ENCODE data around the gene GTPBP10.

The GTPBP10 gene, protein sequence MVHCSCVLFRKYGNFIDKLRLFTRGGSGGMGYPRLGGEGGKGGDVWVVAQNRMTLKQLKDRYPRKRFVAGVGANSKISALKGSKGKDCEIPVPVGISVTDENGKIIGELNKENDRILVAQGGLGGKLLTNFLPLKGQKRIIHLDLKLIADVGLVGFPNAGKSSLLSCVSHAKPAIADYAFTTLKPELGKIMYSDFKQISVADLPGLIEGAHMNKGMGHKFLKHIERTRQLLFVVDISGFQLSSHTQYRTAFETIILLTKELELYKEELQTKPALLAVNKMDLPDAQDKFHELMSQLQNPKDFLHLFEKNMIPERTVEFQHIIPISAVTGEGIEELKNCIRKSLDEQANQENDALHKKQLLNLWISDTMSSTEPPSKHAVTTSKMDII

DNA sequence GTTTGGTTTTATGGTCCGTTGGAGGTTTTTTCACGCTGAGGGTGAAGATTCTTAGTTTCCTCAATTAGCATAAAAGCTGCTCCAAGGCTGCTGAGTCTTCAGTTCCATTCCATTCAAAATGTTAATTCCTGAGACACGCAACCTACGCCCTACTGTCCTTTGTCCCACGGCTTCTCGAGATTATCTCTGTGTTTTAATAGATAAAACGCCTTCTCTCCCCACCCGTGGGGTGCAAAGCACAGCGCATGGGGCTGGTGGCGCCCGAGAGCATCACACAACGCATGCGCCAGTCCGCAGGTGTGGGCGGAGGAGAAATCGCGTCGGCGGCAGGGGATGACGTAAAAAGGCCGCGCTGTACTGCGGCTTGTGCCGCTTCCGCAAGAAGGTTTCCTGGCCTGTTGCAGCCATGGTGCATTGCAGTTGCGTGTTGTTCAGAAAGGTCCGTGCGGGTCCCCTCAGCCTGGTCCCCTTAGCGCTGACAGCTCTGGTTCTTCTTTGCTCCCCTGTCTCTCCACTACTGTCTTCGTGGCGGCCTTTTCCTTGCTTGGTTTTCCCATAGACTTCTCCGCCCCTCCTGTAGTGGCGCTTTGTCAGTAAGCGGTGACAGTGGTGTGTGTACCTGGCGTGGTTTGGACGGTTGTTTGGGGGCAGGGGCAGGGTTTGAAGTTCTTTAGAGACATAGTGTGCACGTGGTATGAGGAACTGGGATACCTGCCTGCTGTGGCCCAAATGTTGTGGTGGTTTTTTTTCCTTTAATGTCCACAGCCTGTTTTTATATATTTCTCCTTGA is at the start of gene GTPBP10:
Gene GTPBP10, plus strand, starts transcription at position 381 of the 790 bp plus-strand sequence. Its CDS starts 26 bp downstream, at position 407.
- peak within 1 kb of the TSS; percentile 80 for H3K4me2 ChIP-seq (ENCODE audit: low read length)
- peaks cover 9% of the 10 kb centered on the region; the same call in 1 of the 2 replicates for H3K9me3 ChIP-seq (ENCODE audit: control insufficient read depth, insufficient read depth, low read length)
- peaks cover 37% of the 10 kb centered on the region for H3K36me3 ChIP-seq (ENCODE audit: control insufficient read depth, low read length)
- TF ChIP-seq, protein P1, sequence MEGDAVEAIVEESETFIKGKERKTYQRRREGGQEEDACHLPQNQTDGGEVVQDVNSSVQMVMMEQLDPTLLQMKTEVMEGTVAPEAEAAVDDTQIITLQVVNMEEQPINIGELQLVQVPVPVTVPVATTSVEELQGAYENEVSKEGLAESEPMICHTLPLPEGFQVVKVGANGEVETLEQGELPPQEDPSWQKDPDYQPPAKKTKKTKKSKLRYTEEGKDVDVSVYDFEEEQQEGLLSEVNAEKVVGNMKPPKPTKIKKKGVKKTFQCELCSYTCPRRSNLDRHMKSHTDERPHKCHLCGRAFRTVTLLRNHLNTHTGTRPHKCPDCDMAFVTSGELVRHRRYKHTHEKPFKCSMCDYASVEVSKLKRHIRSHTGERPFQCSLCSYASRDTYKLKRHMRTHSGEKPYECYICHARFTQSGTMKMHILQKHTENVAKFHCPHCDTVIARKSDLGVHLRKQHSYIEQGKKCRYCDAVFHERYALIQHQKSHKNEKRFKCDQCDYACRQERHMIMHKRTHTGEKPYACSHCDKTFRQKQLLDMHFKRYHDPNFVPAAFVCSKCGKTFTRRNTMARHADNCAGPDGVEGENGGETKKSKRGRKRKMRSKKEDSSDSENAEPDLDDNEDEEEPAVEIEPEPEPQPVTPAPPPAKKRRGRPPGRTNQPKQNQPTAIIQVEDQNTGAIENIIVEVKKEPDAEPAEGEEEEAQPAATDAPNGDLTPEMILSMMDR (IDR thresholded peaks at IDR 0.05; ENCODE audit: low read depth, low read length, poor library complexity, severe bottlenecking), result peak; percentile 91
- TF ChIP-seq EZH2phosphoT487 (IDR thresholded peaks at IDR 0.05; ENCODE audit: borderline replicate concordance, low read length), result no peak
- H3F3A ChIP-seq (ENCODE audit: control insufficient read depth, insufficient read depth), result peaks cover 5% of the 10 kb centered on the region; the same call in 1 of the 2 replicates
- H4K20me1 ChIP-seq (ENCODE audit: control insufficient read depth, insufficient read depth, low read depth, low read length), result no peaks in the 10 kb centered on the region
- H3K79me2 ChIP-seq (ENCODE audit: control insufficient read depth, low read length), result peaks cover 56% of the 10 kb centered on the region
- no peaks in the 10 kb centered on the region for H3K9me2 ChIP-seq (replicated peaks; ENCODE audit: control insufficient read depth, low read length)
- peak within 1 kb of the TSS; percentile 58 for H3K27ac ChIP-seq (ENCODE audit: low read depth, low read length)
- H3K4me1 ChIP-seq (ENCODE audit: control insufficient read depth, low read length), result peaks cover 19% of the 10 kb centered on the region
- peak within 1 kb of the TSS; percentile 84 for H3K4me3 ChIP-seq (ENCODE audit: low read length)
- H3K27me3 ChIP-seq (ENCODE audit: control insufficient read depth, low read length), result no peaks in the 10 kb centered on the region

DNA sequence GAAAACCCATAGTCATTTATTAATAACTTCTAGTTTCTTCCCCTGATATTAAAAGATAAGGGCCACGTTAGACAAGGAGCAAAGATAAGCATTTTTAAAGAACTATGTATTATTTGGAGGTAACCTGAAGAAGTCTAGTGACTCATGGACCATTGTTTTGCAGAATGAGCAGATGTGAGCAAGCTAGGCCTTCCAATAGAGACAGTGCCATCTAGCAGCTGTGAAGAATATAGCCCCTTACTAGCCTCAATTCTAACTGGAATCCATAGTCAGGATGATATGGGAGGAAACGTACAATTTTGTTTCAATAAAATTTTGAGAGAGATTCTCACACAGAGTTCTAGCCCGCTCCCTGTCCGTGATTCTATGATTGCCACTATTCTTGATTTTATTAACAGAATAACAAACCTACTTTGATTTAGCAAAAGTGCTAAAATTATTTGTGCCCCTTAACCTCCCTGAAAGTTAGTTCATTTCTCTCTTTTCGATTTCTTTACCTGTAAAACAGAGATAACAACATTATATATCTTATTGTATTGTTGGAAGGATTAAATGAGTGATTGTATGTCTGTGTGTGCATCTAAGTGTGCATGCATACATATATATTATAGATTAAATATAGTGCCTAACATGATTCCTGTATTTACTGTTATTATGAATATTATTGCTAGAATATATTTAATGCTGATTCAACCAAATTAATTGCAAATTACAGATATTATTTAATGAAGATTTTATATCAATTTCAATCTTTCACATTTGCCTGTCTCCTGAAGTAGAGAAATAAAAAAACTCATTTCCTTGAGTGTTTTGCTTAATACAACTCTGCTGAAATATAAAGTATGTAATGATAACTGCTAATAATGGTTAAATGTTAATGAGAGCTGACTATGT is 48.1 kb upstream of the GTPBP10 start:
- H3K4me2 ChIP-seq (ENCODE audit: low read length), result no peak overlapping the region
- no peaks in the 10 kb centered on the region for H3K9me3 ChIP-seq (ENCODE audit: control insufficient read depth, insufficient read depth, low read length)
- no peaks in the 10 kb centered on the region for H3K36me3 ChIP-seq (ENCODE audit: control insufficient read depth, low read length)
- no peaks in the 10 kb centered on the region for H3K79me2 ChIP-seq (ENCODE audit: control insufficient read depth, low read length)
- no peaks in the 10 kb centered on the region for H3K9me2 ChIP-seq (replicated peaks; ENCODE audit: control insufficient read depth, low read length)
- H4K20me1 ChIP-seq (ENCODE audit: control insufficient read depth, insufficient read depth, low read depth, low read length), result no peaks in the 10 kb centered on the region
- peaks cover 4% of the 10 kb centered on the region for H3K27me3 ChIP-seq (ENCODE audit: control insufficient read depth, low read length)
- H3K4me3 ChIP-seq (ENCODE audit: low read length), result no peak overlapping the region
- H3K4me1 ChIP-seq (ENCODE audit: control insufficient read depth, low read length), result no peaks in the 10 kb centered on the region
- no peak overlapping the region for H3K27ac ChIP-seq (ENCODE audit: low read depth, low read length)
- no peak for TF ChIP-seq EZH2phosphoT487 (IDR thresholded peaks at IDR 0.05; ENCODE audit: borderline replicate concordance, low read length)
- TF ChIP-seq, protein P1 (IDR thresholded peaks at IDR 0.05; ENCODE audit: low read depth, low read length, poor library complexity, severe bottlenecking), result peak; percentile 79
- no peaks in the 10 kb centered on the region for H3F3A ChIP-seq (ENCODE audit: control insufficient read depth, insufficient read depth)

DNA sequence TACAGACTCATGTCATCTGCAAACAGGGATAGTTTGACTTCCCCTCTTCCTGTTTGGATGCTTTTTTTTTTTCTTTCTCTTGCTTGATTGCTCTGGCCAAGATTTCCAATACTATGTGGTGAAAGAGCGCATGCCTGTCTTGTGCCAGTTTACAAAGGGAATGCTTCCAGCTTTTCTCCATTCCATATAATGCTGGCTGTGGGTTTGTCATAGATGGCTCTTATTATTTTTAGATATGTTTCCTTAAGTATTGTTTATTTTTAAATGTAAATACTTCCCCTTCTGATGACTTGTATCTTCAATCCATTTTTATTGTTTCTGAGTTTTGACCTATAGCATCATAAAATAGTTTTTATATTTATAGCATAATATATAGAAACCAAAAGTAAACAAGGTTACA is 43.3 kb upstream of the GTPBP10 start:
- Histone ChIP-seq H3K27me3 (ENCODE audit: control insufficient read depth, low read length) (0 out of 2 replicates have a peak, but pooled peaks cover 11% of the 10 kb centered on the region), H3K4me1 (ENCODE audit: control insufficient read depth, low read length) (no peaks in the 10 kb centered on the region), H3K9me3 (ENCODE audit: control insufficient read depth, insufficient read depth, low read length) (no peaks in the 10 kb centered on the region), H4K20me1 (ENCODE audit: control insufficient read depth, insufficient read depth, low read depth, low read length) (no peaks in the 10 kb centered on the region), H3K79me2 (ENCODE audit: control insufficient read depth, low read length) (no peaks in the 10 kb centered on the region), H3F3A (ENCODE audit: control insufficient read depth, insufficient read depth) (no peaks in the 10 kb centered on the region), H3K9me2 (replicated peaks; ENCODE audit: control insufficient read depth, low read length) (no peaks in the 10 kb centered on the region), H3K4me2 (ENCODE audit: low read length) (no peak overlapping the region), H3K4me3 (ENCODE audit: low read length) (no peak overlapping the region), H3K27ac (ENCODE audit: low read depth, low read length) (no peak overlapping the region), H3K36me3 (ENCODE audit: control insufficient read depth, low read length) (no peaks in the 10 kb centered on the region)
- no peak for TF ChIP-seq EZH2phosphoT487 (IDR thresholded peaks at IDR 0.05; ENCODE audit: borderline replicate concordance, low read length)
- TF ChIP-seq, protein P1 (IDR thresholded peaks at IDR 0.05; ENCODE audit: low read depth, low read length, poor library complexity, severe bottlenecking), result no peak

Data from DOHH2 (cell line).